GM19395 (cell line): ENCODE results near the gene ZNF503.
A peak's percentile ranks its signal among the peaks of the same experiment; 100 is the strongest.
"Not testable (repeated sequence)": the region's sequence is repeated elsewhere in the genome, so short reads cannot be mapped to it uniquely, and the experiment has no call there.

ENCODE experiments used
- ATAC-seq: cut with Tn5 transposase; IDR thresholded peaks from one replicate; pipeline ENCODE4 v1.9.1; 2021; ENCODE audit warnings: mild to moderate bottlenecking, moderate library complexity; ENCODE audit not compliant: unreplicated experiment

Gene ZNF503

GRCh38 chr10:75396631-75397495 lies 4.7 kb downstream of the ZNF503 start:
- no peak for ATAC-seq

GRCh38 chr10:75395932-75396630 lies 5.5 kb downstream of the ZNF503 start:
- ATAC-seq: no peak

- no peak for ATAC-seq
These were observed 6.3 kb downstream of the ZNF503 start for GRCh38 chr10:75395066-75395931.

GRCh38 chr10:75394221-75394620 lies 7.3 kb downstream of the ZNF503 start:
- ATAC-seq: no peak

- no peak for ATAC-seq
These were observed 8.8 kb downstream of the ZNF503 start for GRCh38 chr10:75392744-75393143.

GRCh38 chr10:75392271-75392670 lies 9.3 kb downstream of the ZNF503 start:
- no peak for ATAC-seq

GRCh38 chr10:75390178-75390577 lies 11.4 kb downstream of the ZNF503 start:
- no peak for ATAC-seq

GRCh38 chr10:75388082-75388481 lies 13.5 kb downstream of the ZNF503 start:
- no peak for ATAC-seq

GRCh38 chr10:75386128-75386527 lies 15.4 kb downstream of the ZNF503 start:
- ATAC-seq: no peak

GRCh38 chr10:75379817-75380216 lies 21.7 kb downstream of the ZNF503 start:
- ATAC-seq: no peak

GRCh38 chr10:75379212-75379724 lies 22.3 kb downstream of the ZNF503 start:
- ATAC-seq: no peak

- ATAC-seq: no peak
These were observed 23.2 kb downstream of the ZNF503 start for GRCh38 chr10:75378379-75378778.

GRCh38 chr10:75377869-75378268 lies 23.7 kb downstream of the ZNF503 start:
- no peak for ATAC-seq

- peak; percentile 97 for ATAC-seq
These were observed 25.7 kb downstream of the ZNF503 start for GRCh38 chr10:75375838-75376237.

- no peak for ATAC-seq
These were observed 30.6 kb downstream of the ZNF503 start for GRCh38 chr10:75371010-75371409.

GRCh38 chr10:75369838-75370237 lies 31.7 kb downstream of the ZNF503 start:
- not testable (repeated sequence) for ATAC-seq

GRCh38 chr10:75367901-75368300 lies 33.7 kb downstream of the ZNF503 start:
- no peak for ATAC-seq

- ATAC-seq: no peak
These were observed 34.5 kb downstream of the ZNF503 start for GRCh38 chr10:75367021-75367487.

- no peak for ATAC-seq
These were observed 38.1 kb downstream of the ZNF503 start for GRCh38 chr10:75363431-75363830.

GRCh38 chr10:75359876-75360275 lies 41.7 kb downstream of the ZNF503 start:
- ATAC-seq: not testable (repeated sequence)
